DMS153 treated with DMSO at 0.1 percent for 48 hours (cell line): ENCODE data around the gene CDH2.

Experiments used
- DNase-seq: peaks from one replicate; lab custom pipeline; 2025; ENCODE audit not compliant: unreplicated experiment; lab: John Stamatoyannopoulos, UW

The CDH2 gene

DNA sequence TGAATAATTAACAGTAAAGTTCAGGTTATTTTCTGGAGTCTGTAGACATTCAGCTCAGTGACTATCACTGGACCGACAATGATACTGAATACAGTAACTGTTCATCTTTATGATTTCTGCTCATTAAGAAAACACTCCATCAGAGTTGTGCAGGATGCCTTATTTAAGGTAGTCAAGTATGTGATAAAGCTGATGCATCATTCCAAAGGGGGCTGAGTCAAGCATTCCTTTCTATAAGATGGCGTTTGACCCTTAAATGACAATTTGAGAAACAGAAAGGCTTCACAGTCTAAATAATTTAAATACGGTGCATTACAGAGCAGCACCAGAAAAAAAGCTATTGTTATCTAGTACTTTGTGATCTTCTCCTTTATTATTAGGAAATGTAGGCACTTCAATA is 131.1 kb downstream of the CDH2 start:
- DNase-seq: no peak

- peak; percentile 86 for DNase-seq
Observed at GRCh38 chr18:28045176-28045810, 131.6 kb downstream of the CDH2 start.

- DNase-seq: no peak
Observed at GRCh38 chr18:28044036-28044435, 132.9 kb downstream of the CDH2 start.

GRCh38 chr18:28043631-28044030 is 133.3 kb downstream of the CDH2 start:
- no peak for DNase-seq

GRCh38 chr18:28041366-28041765 is 135.6 kb downstream of the CDH2 start:
- no peak for DNase-seq

- no peak for DNase-seq
Observed at GRCh38 chr18:28040716-28041115, 136.2 kb downstream of the CDH2 start.

DNA sequence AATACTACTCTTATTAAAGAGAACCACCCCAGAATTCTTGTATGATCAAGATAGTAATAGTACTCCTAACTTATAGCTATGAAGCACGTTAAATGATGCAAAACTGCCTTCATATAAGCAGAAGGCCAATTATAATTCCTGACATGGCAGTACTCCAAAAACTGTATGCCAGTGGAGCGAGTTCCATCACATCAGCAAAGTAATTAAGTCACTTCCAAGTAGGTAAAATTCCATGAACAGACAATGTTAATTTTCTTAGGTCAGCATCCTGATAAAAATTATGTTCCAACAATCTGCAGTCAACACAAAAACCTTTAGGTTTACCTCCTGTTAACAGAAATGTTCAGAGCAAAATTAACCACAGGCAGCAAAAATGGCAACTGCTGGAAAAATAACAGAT is 136.7 kb downstream of the CDH2 start:
- no peak for DNase-seq

DNA sequence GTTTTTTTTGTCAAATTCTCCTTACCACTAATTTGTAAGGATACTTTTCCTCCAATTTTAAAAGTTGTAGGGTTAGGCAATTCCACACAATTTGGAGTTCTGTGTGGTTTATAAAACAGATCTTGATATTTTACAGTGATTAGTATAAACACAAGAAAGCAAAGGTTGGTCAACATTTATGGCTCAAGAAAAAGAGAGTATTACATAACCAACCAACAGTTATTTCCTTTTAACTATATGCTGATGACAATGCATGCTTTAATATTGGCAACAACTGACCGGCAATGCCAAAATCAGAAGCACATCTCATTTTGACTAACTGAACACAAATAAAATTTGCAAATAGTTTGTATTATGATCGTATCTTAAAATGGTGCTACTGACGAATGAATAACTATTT is 137.2 kb downstream of the CDH2 start:
- DNase-seq: no peak

DNA sequence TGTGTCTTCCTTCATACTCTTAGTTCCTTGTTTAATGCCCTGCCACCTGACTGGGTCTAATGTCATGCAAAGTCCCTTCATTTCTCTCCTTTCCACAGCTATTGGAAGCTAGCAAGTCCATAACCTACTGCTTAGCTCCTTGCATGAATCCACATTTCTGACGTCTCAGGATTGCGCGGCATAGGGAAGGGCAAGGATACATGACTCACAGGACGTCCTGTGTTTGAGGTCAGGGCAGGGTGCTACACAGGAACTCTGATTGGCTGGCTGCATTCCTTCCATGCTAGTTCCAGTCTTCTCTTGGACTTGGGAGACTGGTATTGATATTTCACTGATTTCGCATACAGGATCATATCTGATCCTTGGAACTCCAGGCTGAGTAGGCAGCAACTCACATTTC is 137.9 kb downstream of the CDH2 start:
- DNase-seq: no peak

DNA sequence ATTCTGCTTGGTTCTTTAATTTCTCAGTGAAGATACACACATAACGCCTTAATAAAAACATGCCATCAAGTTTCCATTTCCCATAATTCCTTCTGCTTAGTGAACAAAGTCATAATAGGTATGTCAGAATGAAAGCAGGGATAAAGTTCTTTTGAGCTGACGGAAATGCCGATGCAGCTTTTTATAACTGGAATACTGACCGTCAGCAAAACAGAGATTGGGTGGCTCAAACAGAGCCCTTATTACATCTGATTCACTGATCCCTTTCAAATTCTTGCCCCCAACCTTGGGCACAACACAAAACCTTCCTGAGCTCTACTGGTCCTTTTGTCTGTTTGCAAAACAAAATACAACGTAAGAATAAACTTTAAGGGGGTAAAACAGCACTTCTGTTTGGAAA is 140.4 kb downstream of the CDH2 start:
- DNase-seq: no peak

- DNase-seq: no peak
Observed at GRCh38 chr18:28034567-28034966, 142.4 kb downstream of the CDH2 start.

- no peak for DNase-seq
Observed at GRCh38 chr18:28032177-28032576, 144.8 kb downstream of the CDH2 start.

GRCh38 chr18:28030458-28030857 is 146.5 kb downstream of the CDH2 start:
- peak; percentile 5 for DNase-seq

DNA sequence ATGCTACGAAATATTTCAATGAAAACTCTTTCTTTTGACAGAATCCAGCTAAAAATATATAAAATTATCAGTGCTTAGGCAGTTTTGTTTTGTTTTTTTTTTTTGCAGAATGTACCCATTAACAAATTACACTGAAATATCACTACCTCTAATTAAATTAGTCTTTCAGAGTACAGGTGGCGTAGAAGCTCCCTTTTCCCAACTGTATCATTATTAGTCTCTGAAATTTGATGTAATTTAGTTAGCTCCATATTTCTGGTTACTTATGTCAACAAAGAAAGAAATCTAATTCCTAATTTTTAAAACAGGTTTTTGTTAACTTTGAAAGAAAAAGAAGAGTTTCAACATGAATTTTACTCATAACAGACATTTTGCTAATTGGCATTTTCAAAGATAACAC is 149.2 kb downstream of the CDH2 start:
- no peak for DNase-seq

DNA sequence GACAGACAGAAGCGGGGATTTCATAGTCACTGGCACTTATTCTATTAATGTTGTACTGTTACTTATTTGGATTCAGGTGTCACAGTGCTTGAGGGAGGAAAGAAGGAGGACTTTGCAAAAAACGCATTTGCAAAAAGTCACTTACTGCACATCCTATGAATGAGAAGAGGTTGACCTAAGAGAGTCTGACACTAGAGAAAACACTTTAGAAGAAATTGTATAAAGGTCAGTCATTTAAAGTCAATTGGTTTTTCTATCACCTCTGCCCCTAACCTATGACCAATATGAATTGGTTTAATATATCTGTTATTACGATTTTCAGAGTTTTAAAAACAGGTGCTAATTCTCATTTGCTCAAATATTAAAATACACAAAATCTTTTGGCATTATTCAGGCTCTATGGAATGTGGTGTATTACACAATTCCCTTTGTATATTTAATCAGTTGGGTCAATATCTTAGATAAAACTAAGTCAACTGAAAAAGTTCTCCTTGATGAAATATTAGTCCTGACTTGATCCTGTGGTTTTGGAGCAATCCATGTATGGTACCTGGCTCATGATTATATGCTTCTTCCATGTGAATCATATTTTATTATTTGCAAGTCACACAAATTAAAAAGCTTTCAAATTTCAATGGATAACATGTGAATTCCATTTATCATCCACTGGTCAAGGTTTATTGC is 157.4 kb downstream of the CDH2 start:
- DNase-seq: no peak

GRCh38 chr18:28018351-28018750 is 158.6 kb downstream of the CDH2 start:
- DNase-seq: no peak

DNA sequence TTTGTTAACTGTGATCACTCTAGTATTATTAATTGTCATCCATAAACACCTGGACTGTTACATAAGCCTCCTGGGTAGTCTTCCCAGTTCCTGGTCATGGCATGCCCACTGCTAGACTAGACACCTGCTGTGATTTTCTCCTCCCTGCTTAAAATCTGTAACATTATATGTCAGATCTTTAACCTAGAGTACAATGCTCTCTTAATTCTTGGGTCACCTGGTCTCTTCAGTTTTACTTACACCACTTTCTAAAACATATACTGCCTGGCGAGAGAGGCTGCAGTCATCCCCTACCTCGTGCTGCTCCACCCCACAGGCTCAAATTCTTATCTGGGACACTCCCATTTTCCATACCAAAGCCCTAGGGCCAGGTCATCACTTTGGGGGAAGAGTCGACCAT is 161.3 kb downstream of the CDH2 start:
- no peak for DNase-seq

DNA sequence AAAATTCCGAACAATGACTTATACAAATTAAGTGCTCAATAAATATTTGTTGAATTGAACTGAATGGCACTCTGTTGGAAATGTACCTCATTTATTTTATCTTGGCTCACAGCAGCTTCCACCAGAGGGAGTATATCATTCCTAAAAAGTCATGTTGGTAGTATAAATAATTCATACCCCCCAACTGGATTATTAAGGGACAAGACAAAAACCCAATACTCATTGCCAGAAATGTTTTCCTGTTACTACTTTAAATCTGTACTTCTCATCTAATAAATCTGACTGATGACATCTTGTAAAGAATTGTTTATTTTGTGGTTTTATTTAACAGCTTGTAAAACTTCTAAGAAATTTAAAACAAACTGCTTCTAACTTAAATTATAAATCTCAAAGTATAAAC is 163.9 kb downstream of the CDH2 start:
- DNase-seq: peak; percentile 13

GRCh38 chr18:28012336-28012735 is 164.6 kb downstream of the CDH2 start:
- no peak for DNase-seq

- no peak for DNase-seq
Observed at GRCh38 chr18:28009589-28009988, 167.3 kb downstream of the CDH2 start.

DNA sequence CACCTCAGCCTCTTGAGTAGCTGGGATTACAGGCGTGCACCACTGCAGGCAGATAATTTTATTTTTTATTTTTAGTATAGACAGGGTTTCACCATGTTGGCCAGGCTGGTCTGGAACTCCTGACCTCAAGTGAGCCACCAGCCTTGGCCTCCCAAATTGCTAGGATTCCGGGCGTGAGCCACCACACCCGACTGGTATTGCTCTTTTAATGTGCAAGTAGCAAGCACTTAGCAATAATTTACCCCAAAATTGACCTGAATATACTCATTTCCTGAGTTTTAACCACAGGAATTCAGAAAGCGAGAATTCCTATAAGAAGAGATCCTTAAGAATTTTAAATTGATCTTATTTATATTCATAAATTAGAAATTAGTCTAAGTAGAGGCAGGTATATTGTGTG is 169.1 kb downstream of the CDH2 start:
- no peak for DNase-seq

- DNase-seq: no peak
Observed at GRCh38 chr18:28005164-28005563, 171.8 kb downstream of the CDH2 start.

GRCh38 chr18:28004606-28005005 is 172.3 kb downstream of the CDH2 start:
- DNase-seq: no peak
